Common myeloid progenitor, CD34-positive (primary cell): ENCODE measurements around the gene SYNCRIP.
A peak's percentile ranks its signal among the peaks of the same experiment; 100 is the strongest.

Experiments
- CTCF ChIA-PET: fragments of 350-600 bp; sonication (Branson Sonifier 250); formaldehyde crosslinking; loops from one replicate; lab custom pipeline; 2021; ENCODE audit warnings: antibody characterized with exemption; lab: Charles Lee
- POLR2A ChIA-PET: fragments of 350-600 bp; sonication (Branson Sonifier 250); formaldehyde crosslinking; loops from one replicate; lab custom pipeline; 2021; ENCODE audit warnings: antibody characterized with exemption; lab: Charles Lee
- DNase-seq, 3 donors: peaks; one replicate each; pipeline versions ENCODE4 v3.0.0 to v3.0.0-alpha.2; 2013
- H3K27ac ChIP-seq, 2 experiments: 1 replicate in 1 of 2; 2 replicates in 1 of 2; pipeline ENCODE4 v1.7.0; 2013; ENCODE audit warnings: inconsistent platforms in 2 of 2, low read length in 2 of 2, mild to moderate bottlenecking in 2 of 2, low read depth in 1 of 2, moderate library complexity in 1 of 2; ENCODE audit not compliant: severe bottlenecking in 2 of 2, insufficient read depth in 1 of 2, poor library complexity in 1 of 2
- H3K27me3 ChIP-seq, 5 experiments: replicated peaks in 2 of 5; 1 replicate in 3 of 5; 2 replicates in 2 of 5; pipeline versions ENCODE4 v1.6.1 to v1.7.0; 2013; ENCODE audit warnings: low read length in 4 of 5, mild to moderate bottlenecking in 2 of 5, moderate library complexity in 2 of 5, inconsistent platforms in 1 of 5; ENCODE audit not compliant: insufficient read depth in 5 of 5, control insufficient read depth in 4 of 5
- H3K36me3 ChIP-seq, 4 experiments: 1 replicate in 2 of 4; 2 replicates in 2 of 4; pipeline versions ENCODE4 v1.6.1 to v1.7.0; 2013; ENCODE audit warnings: low read length in 3 of 4, control low read depth in 1 of 4, mild to moderate bottlenecking in 1 of 4; ENCODE audit not compliant: control insufficient read depth in 4 of 4, insufficient read depth in 4 of 4
- H3K4me1 ChIP-seq, 4 experiments: 1 replicate in 3 of 4; 2 replicates in 1 of 4; pipeline versions ENCODE4 v1.6.1 to v1.7.1; 2013; ENCODE audit warnings: low read length in 3 of 4, mild to moderate bottlenecking in 3 of 4, control low read depth in 1 of 4, inconsistent platforms in 1 of 4, moderate library complexity in 1 of 4; ENCODE audit not compliant: control insufficient read depth in 4 of 4, insufficient read depth in 4 of 4; ENCODE audit errors: control extremely low read depth in 1 of 4
- H3K4me3 ChIP-seq, 7 experiments: 1 replicate in 4 of 7; 2 replicates in 3 of 7; pipeline versions ENCODE4 v1.5.1 to v1.7.0; 2013; ENCODE audit warnings: mild to moderate bottlenecking in 7 of 7, low read length in 6 of 7, moderate library complexity in 6 of 7, inconsistent platforms in 2 of 7, low read depth in 2 of 7, control low read depth in 1 of 7; ENCODE audit not compliant: insufficient read depth in 4 of 7, control insufficient read depth in 1 of 7; ENCODE audit errors: extremely low read depth in 1 of 7
- H3K9me3 ChIP-seq, 5 experiments: 1 replicate in 4 of 5; 2 replicates in 1 of 5; pipeline versions ENCODE4 v1.6.1 to v1.7.1; 2013; ENCODE audit warnings: low read length in 4 of 5, mild to moderate bottlenecking in 2 of 5, inconsistent platforms in 1 of 5, low read depth in 1 of 5, moderate library complexity in 1 of 5; ENCODE audit not compliant: control insufficient read depth in 4 of 5, insufficient read depth in 2 of 5; ENCODE audit errors: control extremely low read depth in 1 of 5
- WGBS: methylation state at CpG from one replicate; pipeline ENCODE4 v1.1.5; 2013; ENCODE audit not compliant: insufficient coverage; 5-methylcytosine and 5-hydroxymethylcytosine counted together

Gene SYNCRIP

GRCh38 chr6:85680388-85680787, 37.7 kb upstream of the SYNCRIP start:
- DNase-seq = no peak
- Histone ChIP-seq H3K27ac (no peak overlapping the region), H3K4me1 (peaks cover 20 to 38% (median 30%) of the 10 kb centered on the region in 4 experiments), H3K9me3 (no peaks in the 10 kb centered on the region), H3K4me3 (peak overlapping the region in 3 of 7 experiments; percentile 5 to 99 (median 86)), H3K36me3 (peaks cover 0 to 21% (median 3%) of the 10 kb centered on the region in 4 experiments), H3K27me3 (no peaks in the 10 kb centered on the region)
- ChIA-PET POLR2A (no interaction called here), CTCF (no interaction called here)
- 95% methylated on average over 5 of the region's 7 CpGs for WGBS

- ChIA-PET POLR2A (interaction anchor here (1.6 to 3.2 kb wide), 3 partner anchors 38 to 86 kb away, joined by 6 to 107 read pairs (median 15); partner anchors contain the start of genes SNX14 and SYNCRIP), CTCF (interaction anchor here (1.4 to 5.8 kb wide), 2 partner anchors 10 to 39 kb away, joined by 4 to 80 read pairs; partner anchors contain the start of gene SYNCRIP)
- 0% methylated on average over 1 of the region's 14 CpGs for WGBS
- no peak for DNase-seq
- peak overlapping the region; percentile 34 to 99 (median 98) for H3K4me3 ChIP-seq
- H3K27ac ChIP-seq = peak overlapping the region in 1 of 2 experiments; percentile 71
- H3K9me3 ChIP-seq = no peaks in the 10 kb centered on the region
- H3K4me1 ChIP-seq = peaks cover 22 to 44% (median 34%) of the 10 kb centered on the region in 4 experiments
- H3K36me3 ChIP-seq = peaks cover 0 to 29% (median 4%) of the 10 kb centered on the region in 4 experiments
- no peaks in the 10 kb centered on the region for H3K27me3 ChIP-seq
These were observed 36.9 kb upstream of the SYNCRIP start for GRCh38 chr6:85679445-85680123.

GRCh38 chr6:85678602-85679444, 36.1 kb upstream of the SYNCRIP start:
- Histone ChIP-seq H3K27me3 (no peaks in the 10 kb centered on the region), H3K4me3 (peak overlapping the region; percentile 78 to 100 (median 99)), H3K36me3 (peaks cover 0 to 32% (median 6%) of the 10 kb centered on the region in 4 experiments), H3K27ac (peak overlapping the region; percentile 82 to 93), H3K9me3 (no peaks in the 10 kb centered on the region), H3K4me1 (peaks cover 22 to 44% (median 34%) of the 10 kb centered on the region in 4 experiments)
- peak; percentile 99 to 100 (median 100) for DNase-seq
- 0% methylated on average over 68 of the region's 82 CpGs for WGBS
- CTCF ChIA-PET = interaction anchor here (1.0 to 5.8 kb wide), 8 partner anchors 9 to 324 kb away, joined by 3 to 80 read pairs (median 5); partner anchors contain the start of gene SYNCRIP
- POLR2A ChIA-PET = interaction anchor here (0.6 to 3.2 kb wide), 6 partner anchors 9 to 113 kb away, joined by 3 to 107 read pairs (median 6); partner anchors contain the start of genes SNX14 and SYNCRIP

- DNase-seq = no peak
- WGBS = under 1% methylated on average over 34 of the region's 34 CpGs
- CTCF ChIA-PET = interaction anchor here (0.9 to 5.8 kb wide), 10 partner anchors 8 to 323 kb away, joined by 3 to 80 read pairs (median 5); partner anchors contain the start of gene SYNCRIP
- Histone ChIP-seq H3K9me3 (no peaks in the 10 kb centered on the region), H3K36me3 (peaks cover 0 to 36% (median 9%) of the 10 kb centered on the region in 4 experiments), H3K4me1 (peaks cover 22 to 44% (median 34%) of the 10 kb centered on the region in 4 experiments), H3K4me3 (peak overlapping the region; percentile 78 to 100 (median 99)), H3K27me3 (no peaks in the 10 kb centered on the region), H3K27ac (peak overlapping the region; percentile 82 to 93)
- POLR2A ChIA-PET = interaction anchor here (0.7 to 3.2 kb wide), 7 partner anchors 8 to 138 kb away, joined by 3 to 107 read pairs (median 6); partner anchors contain the start of genes SNX14 and SYNCRIP
These were observed 35.4 kb upstream of the SYNCRIP start for GRCh38 chr6:85678026-85678601.

- CTCF ChIA-PET = interaction anchor here (0.7 to 5.8 kb wide), 12 partner anchors 10 to 322 kb away, joined by 3 to 80 read pairs (median 4); partner anchors contain the start of gene SYNCRIP
- under 1% methylated on average over 8 of the region's 12 CpGs for WGBS
- peak in 2 of 3 donors; percentile 61 to 69 for DNase-seq
- no peaks in the 10 kb centered on the region for H3K9me3 ChIP-seq
- peak overlapping the region in 6 of 7 experiments; percentile 86 to 100 (median 99) for H3K4me3 ChIP-seq
- peaks cover 0 to 36% (median 9%) of the 10 kb centered on the region in 4 experiments for H3K36me3 ChIP-seq
- H3K4me1 ChIP-seq = peaks cover 22 to 44% (median 34%) of the 10 kb centered on the region in 4 experiments
- H3K27me3 ChIP-seq = no peaks in the 10 kb centered on the region
- POLR2A ChIA-PET = interaction anchor here (0.6 to 3.2 kb wide), 5 partner anchors 12 to 137 kb away, joined by 3 to 107 read pairs (median 4); partner anchors contain the start of genes SNX14 and SYNCRIP
- H3K27ac ChIP-seq = peak overlapping the region; percentile 82 to 93
These were observed 34.7 kb upstream of the SYNCRIP start for GRCh38 chr6:85677234-85677956.
